ENCODE results near the gene CD44.
A peak's percentile ranks its signal among the peaks of the same experiment; 100 is the strongest.

The CD44 gene

DNA sequence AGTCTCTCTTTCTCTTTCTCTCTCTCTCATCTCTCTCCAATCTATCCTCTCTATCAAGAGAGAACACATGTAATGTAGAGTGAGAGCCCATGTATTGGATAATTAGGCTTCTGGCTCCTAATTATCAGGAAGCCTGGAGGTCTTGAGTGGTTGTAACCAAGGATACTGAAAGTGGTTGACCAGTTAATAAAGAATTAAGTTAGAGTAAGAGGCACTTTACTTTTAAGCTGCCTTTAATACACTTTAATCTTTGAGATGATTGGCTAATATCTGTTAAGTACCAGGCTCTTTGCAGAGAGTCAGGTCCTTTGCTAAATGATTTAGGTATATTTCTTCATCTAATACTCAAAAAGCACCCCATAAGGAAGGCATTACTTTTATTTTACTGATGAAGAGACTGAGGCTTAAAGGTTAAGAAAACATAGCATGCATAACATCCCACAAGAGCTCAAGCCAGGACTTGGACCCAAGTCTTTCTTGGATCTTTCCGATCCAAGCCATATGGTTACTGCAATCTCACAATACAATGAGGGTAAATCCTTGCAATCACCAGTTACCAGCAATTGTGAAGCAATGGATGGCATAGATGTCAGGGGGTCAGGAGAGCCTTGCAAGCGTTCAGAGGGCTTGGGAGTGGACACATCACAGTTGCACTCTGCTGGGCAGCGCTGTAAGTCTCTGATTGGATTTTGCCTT, 22.1 kb downstream of the CD44 start:
- peak; percentile 71 for DNase-seq

DNA sequence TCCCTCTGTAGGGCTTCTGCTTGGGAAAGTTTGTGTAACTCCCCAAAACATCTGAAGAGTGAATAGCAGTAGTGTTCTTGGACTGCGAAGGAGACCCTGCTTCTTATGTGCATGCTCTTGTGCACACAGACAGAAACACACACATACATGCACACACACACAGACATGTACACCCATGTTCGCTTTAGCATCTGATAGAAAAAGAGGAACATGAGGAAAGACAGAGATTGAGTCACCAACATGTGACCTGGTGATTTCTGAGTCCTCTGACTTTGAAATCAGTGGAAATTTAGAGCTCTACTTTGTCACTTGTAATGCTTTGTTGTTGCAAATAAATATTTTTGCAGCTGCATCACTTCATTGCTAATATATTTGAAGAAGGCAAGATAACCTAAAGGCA, 23.8 kb downstream of the CD44 start:
- no peak for DNase-seq

DNA sequence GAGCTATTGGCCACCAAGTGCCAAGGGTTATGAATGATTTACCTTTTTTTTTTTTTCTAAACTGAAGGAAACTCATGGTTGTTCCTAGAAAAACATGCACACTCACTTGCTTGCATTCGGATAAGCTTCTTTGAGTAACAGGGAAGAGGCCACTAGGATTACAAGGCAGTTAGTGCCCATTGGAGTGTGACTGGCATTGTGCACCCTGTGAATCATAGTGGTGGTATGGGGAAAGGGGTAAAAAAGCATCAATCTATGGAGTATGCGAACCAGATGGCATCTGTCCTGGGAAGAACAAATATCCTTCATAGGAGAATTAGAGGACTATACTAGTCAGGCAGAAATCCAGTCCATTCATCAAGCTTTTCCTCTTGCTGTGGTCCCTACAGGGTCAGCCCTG, 24.2 kb downstream of the CD44 start:
- no peak for DNase-seq

DNA sequence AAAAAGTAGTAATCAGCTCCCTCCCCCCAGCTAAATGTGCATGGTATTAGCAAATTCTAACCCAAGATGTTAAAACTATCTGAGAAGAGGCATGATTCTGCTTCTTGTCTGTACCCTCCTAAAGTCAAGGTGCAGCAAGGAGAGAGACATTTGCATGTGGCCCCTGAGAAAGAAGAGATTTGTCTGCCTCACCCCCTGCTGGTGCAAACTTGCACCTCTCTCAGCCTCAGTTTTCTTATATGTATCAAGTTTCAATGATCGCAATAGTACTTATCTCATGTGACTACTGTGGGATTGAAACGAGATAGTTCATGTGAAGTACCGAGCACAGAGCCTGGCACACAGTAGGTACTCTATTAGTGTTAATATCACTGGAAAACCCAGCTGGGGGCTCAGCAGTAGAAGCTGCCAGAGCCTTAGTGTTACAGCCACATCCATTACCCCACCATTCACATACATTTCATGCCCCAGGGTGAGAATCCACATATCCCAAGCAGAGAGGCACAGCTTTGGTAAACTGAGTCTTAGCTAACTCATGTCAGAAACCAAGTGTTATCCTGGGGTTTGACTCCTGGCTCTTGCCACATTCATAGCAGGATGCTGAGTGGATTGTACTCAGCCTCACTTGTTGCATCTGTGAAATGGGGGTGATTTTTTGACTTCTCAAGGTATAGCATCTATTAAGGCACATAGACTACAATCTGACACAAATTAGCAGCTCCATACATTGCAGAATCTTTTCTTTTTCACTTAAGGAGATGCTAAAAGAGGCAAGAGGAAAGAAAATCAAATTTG, 24.9 kb downstream of the CD44 start:
- no peak for DNase-seq

DNA sequence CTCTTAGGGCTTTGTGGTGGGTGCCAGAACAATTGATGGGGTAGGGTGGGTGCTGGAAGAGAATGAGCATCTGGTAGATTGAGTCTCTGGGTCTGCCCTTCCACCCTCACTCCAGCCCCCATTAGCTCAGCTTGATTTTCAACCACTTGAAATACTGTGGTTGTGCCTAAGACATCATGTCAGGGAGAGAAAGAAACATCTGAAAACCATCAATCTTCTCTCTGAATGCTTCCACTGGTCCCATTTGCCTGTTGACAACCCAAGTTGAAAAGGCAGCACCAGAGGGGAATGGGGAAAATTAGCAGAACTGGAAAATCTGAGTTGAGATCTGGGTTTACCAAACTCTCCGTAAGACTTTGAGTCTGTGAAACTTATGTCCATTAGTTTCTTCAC, 26.1 kb downstream of the CD44 start:
- no peak for DNase-seq

DNA sequence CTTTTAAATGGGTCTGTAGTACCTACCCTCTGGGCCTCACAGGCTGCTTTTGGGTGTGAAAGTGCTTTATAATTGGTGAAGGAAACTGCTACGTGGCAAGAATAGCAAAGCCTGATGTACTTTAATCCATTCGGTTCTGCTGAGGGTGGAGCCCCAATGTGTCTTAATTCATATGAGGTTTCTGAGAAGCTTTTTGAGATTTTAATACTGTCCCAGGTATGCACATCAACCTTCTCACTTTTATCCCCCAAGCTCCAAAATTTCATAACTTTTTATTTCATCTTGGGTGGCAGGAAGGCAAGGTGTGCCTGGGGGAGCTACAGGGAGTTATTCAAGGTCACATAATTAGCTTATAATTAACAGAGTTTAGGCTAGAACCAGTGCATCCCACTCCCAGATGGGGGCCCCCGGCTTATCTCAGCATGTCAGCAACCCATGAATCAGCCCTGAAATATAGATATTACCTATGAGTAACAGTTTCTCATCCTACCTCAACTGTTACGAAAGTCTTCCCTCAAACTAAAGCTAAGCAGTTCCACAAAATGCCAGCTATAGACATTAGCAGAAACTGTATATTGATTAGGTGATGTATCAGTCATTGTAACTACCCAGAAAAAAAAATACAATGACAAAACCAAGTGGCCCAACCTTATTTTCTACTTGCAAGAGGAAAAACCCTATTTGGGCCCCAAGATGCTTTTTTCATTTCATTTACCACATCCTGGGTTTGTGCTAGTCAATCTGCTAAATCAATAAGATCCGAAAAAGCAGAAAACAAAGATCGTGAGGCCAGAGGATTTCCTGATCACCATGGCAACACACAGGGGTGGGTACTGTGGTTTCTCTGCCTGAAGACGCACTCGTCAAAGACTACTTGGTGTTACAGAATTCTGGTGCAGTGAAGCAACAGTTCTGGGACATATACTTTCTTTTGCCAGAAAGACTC, 26.7 kb downstream of the CD44 start:
- no peak for DNase-seq

DNA sequence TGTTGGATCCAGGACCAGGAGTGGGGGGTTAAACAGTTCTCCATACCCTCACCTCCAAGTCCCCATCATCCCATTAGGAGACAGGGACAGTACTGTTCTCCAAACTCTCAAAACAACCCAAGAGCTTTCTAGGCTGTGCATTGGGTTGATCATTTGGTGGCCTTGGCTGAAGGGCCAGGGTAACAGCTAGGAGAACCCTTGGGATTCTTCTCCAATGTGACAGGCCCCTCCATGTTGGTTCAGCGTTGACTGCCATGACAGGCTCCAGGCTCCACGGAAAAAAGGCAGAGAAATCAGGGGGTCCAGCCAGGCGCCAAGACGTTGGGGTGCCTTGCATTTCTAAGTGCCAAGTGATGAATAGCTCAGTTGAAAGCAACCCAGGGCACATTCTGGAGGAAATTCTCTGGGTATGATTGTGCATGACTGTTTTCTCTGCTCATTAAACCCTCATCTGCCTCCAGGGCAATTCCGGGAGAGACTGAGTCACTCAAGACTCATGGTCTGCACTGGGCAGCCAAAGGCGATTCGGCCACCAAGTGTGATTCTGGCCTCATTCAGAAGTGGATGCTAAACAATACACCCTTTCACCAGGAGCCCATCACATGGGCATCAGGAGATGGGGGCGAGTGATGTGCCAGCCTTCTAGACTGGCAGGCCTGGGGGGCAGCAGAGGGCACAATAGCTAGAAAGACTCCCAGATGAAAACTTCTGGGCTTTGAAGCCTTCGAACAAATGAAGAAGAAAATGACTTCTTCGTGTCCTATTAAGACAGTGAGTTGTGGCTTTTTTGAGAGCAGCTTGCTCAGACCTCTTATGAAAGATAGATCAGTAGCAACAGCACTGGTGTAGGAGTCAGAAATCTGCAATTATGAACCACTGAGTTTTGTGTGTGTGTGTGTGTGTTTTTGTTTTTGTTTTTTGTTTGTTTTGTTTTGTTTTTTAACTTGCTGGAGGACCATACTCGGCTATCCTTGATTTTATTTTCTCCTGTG, 27.7 kb downstream of the CD44 start:
- DNase-seq = no peak

DNA sequence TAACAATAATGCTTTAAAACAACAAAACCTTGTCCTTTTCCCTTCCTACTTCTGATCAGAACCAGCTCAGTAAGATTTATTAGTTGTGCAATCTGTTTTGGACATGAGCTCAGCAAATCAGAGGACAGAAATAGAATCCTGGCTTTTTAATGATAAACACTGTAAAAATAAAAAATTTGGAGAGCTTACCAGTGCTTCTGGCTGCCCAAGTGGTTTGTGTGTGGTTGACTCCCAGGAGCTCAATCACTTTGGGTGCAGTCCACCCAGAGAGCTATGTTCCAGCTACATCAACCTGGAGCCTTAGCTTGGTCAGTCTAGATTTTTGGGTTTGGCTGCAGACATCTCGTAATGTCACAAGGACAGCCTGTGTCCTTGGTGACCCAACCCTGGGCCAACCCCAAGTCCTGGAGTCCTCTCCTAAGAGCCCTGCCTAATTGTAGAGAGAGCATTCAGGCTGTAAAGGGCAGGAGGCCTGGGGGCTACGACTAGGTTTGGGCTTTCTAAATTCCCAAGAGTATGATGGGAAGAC, 28.5 kb downstream of the CD44 start:
- no peak for DNase-seq

DNA sequence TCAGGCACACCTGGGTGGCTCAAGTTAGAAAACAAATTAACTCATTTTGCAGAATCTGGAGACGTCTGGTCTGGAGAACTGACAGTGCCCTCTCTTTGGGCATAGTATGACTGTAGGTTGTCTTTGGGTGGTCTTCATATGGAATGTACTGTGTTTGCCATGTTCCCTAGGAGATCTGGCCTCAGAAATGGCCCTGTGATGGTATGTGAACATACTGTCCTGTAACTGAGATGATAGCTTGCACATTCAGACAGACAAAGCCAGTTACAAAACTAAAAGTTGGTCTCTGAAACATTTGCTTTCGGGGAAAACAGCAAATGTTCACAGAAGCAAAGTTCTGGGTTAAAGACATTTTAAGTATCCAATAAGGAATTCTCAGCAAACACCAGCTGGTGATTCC, 29.7 kb downstream of the CD44 start:
- DNase-seq = no peak

DNA sequence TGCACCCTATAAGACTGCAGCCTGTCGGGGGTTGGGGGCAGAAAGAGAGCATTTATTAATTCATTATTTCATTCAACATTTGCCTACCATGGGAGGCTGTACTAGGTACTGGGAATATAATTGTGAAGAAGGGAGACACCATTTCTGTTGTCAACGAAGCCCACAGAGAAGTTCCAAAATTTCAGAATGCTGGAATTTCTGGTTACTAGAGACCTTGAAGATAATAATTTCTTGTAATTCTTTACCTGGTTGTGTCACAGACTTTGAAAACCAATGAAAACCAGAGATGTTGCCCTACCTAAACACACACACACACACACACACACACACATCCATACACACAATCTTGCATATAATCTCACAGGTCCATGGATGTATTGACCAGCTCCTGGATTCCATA, 30.1 kb downstream of the CD44 start:
- DNase-seq = no peak

DNA sequence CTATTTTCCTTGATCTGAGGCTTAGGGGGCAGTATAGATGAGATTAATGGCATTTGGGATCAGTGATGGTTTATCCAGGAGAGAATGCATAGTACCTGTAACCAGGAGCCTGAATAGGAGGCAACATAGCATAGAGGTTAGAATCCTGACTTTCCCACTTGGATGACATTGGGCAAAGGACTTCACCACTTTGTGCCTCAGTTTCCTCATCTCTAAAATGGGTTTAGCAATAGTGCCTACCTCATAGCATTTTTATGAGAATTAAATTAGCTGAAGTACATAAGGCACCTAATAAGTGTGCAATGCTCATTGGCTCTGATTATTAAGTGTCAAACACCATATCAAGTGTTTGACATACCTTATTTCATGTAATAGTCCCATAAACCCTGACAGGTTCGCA, 30.8 kb downstream of the CD44 start:
- DNase-seq = no peak

DNA sequence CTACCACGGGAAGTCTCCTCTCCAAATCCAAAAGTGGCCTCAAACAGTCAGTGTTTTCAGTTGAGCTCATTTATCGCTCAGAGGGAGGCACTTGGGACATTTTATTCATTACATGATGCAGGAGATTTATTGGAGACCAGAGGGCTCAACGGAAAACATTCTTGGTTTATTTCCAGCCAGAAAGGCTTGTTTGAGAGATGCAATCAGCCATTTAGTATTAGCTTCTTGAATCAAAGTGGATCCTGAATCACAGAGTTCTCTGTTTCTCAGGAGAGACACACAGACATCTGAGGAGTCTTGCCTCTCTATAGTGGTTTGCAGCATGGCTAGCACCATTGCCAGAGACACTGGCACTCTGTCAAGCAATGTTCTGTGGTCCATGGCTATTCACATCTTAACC, 31.5 kb downstream of the CD44 start:
- no peak for DNase-seq

DNA sequence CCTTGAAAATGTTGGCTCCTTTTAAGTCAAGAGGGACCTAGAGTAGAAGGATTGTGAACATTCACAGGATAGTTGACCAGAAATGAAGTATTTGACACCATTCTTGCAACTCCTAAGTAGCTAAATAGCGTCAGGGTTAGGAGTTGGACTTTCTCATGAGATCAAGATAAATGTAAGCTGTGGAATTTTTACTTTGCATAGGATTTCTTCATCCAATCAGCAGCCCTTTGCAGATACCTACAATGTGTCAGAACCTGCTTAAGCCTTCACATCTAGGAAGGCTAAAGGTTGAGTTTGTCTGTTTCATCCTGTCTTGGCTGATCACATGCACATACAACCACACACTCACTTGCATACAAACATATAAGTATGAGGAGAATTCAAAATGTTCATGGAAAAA, 32.3 kb downstream of the CD44 start:
- no peak for DNase-seq

DNA sequence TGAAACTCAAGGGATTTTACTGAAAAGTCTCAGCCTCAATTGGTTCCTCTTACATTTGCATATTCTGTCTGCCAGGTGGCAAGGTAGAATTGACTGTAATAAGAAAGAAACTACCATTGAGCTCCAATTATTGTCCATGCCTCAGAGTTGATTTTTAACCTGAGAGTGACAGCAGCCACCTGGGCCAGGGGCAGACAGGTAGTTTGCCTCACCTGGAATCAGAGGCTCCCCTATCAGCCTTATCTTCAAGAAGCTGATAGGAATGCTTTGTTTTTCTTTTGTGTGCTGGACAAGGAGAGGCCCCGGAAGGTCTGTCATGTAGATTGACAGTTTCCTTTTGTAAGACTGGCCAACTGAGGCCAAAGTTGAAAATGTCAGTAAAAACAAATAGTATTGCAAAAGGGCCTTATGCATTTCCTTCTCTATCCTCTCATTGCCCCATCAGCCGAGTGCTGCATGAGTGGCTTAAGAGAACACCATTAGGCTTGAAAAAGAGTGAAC, 34.1 kb downstream of the CD44 start:
- no peak for DNase-seq

DNA sequence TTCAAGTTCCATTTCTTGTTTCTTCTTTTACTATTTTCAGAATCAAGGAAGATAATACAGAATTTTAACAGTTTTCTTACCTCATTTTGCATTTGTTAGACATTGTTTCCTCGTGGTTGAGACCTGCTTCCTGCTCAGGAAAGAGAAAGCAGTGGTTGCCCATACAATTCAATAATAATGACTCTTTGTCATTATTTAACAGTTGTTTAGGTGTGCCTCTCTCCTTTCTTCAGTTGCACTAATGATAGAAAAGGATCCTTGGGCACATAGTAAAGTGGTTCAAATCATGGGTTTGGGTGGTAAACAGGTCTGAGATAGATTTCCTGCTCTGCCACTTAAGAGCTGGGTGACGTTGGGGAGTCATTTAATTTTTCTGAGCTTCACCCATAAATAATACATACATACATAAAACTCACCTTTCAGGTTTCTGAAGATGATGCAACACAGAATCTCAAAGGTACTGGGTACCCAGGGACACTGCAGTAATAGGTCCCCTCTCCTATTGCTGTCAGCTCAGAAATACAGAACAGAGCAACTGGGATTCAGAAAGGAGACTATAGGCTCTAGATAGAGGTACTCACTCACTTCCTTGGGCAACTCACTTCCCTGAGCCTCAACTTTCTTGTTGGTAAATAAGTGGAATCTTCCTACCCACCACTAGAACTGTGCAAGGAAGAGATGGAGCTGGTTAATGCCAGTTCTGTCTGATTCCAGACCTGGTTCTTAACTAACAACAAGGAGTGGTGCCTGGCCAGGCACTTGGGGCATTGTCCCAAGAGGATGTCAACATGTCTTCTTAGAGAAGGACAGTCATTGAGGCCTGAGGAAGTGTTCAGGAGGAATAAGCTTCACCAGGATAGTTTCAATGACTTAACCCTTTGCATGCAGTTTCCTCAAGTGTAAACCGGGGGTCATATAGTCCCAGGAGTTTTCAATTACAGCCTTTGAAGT, 34.9 kb downstream of the CD44 start:
- no peak for DNase-seq

DNA sequence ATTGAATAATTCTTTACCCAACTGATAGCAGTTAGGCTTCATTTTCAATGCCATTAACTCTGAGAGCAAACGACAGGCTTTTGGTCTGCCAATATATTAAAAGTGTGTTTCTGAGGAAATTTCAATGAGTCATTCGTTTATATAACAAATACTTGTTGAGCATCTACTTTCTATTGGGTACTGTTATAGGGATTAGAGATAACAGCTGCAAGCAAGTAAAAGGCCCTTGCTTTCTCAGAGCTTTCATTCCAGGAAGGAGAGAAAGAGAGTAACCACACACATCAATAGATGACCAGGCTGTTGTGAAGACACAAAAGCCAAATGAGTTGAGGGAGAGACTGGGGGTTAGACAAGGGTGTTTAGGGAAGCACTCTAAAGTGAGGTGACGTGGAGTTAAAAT, 35.7 kb downstream of the CD44 start:
- no peak for DNase-seq

DNA sequence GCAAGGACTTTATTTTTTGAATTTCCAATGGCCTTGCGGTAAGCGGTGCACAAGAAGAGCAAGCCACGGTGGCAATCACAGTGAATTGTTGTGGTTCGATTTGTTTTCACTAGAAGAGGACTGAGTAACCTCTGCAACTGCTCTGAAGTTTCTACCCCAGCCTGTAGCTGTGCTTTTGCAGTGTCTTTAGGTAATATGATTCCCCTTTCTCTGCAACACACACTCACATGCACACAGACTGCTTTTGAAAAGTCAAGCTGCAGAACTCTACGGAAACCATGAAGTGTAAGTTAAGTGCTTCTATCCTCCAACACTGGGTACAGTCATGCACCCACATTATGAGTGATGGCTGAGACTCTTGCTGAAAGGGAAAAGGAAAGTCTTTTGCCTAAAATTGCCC, 38.4 kb downstream of the CD44 start:
- no peak for DNase-seq

DNA sequence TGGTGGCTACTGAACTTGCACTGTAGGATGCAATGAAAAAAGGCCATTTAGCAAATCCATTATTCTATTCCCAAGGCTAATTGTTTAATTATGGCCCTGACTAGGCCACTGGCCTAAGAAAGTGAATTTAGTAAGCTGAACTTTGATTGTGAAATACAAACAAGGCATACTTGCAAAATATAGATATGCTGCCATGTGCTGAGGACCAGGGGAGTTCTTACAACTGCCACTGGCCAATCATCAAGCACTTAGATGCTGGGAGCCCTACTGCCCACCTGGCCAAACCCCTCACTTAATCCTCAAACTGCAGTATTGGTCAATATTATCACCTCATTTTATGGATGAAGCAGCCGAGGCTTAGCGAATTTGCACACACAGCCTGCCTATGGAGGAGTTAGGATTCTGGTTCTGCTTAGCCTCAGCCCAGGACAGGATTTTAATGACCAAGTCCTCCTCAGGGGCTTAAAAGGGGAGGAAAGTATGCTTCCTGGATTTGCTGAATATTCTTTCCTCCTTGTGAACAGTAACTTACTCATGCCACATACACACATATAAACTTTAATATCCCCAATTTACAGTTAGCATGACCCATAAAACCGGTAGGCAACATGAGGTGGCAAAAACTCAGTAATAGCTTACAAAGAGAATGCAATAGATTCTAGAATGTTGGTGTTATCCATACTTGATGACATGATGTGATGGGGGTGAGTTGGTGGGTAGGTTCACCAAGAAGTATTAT, 39.3 kb downstream of the CD44 start:
- DNase-seq = no peak

DNA sequence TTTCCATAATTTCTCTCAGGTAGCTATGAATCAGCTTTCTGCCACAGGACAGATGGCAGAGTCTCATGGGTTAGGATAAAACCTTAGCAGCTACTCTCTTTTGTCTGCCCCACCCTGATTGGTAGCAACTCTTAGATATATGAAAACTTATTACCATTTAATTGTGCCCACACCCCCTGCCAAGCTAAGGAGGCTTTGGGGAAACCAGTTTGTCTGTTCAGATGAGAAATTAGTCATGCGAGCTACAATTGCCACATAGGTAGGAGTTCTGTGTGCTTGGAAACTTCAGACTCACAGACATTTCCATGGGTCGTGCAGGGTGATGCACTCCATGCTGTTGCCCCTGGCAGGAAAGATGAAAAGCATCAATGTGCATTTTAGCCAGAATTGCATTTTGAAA, 39.9 kb downstream of the CD44 start:
- no peak for DNase-seq
